IMR-90 (cell line): Measurements from ENCODE around the gene PPP1R13B. TPM values are rescaled to one million over a fixed set of nuclear protein-coding genes. Genes with fewer than 3 reads are reported as not detected.

Experiments
- ATAC-seq: fragments of 200-7000 bp; cut with Tn5 transposase; 2 replicates; pipeline ENCODE4 v1.9.1; 2020; ENCODE audit warnings: low read depth, mild to moderate bottlenecking, moderate library complexity
- BruUV-seq: library from RNA; stranded (reverse); fragments of 400-500 nt; replicated peaks from 2 replicates; lab custom pipeline; 2021; lab: Mats Ljungman, UMichigan
- CTCF ChIA-PET: fragments of 300-600 bp; formaldehyde crosslinking; extraction: SDS; loops from one replicate; lab custom pipeline; 2021; ENCODE audit warnings: antibody characterized with exemption; lab: Yijun Ruan, JAX
- POLR2A ChIA-PET: fragments of 300-600 bp; sonication (Branson Sonifier 250); formaldehyde crosslinking; loops from one replicate; lab custom pipeline; 2022; ENCODE audit warnings: antibody characterized with exemption; ENCODE audit not compliant: unreplicated experiment; lab: Charles Lee
- DNase-seq: peaks from one replicate; pipeline ENCODE4 v3.0.0; 2013
- H2AFZ ChIP-seq: replicated peaks from 2 replicates; pipeline ENCODE3; 2013; ENCODE audit warnings: low read length, mild to moderate bottlenecking; ENCODE audit not compliant: poor library complexity
- H2AK5ac ChIP-seq: 2 replicates; pipeline ENCODE4 v1.6.1; 2013; ENCODE audit warnings: low read depth, low read length, inconsistent platforms
- H2AK9ac ChIP-seq: replicated peaks from 2 replicates; pipeline ENCODE3; 2013; ENCODE audit warnings: mild to moderate bottlenecking, low read depth, low read length, moderate library complexity; ENCODE audit not compliant: poor library complexity
- H2BK120ac ChIP-seq: 2 replicates; pipeline ENCODE4 v1.6.1; 2013; ENCODE audit warnings: low read depth, low read length, inconsistent platforms
- H2BK15ac ChIP-seq: 3 replicates; pipeline ENCODE4 v1.6.1; 2013; ENCODE audit warnings: low read depth, low read length, inconsistent platforms
- H2BK20ac ChIP-seq: 2 replicates; pipeline ENCODE4 v1.6.1; 2013; ENCODE audit warnings: low read depth, mild to moderate bottlenecking, inconsistent platforms, low read length, moderate library complexity
- H2BK5ac ChIP-seq: 2 replicates; pipeline ENCODE4 v1.6.1; 2013; ENCODE audit warnings: mild to moderate bottlenecking, low read depth, low read length, inconsistent platforms; ENCODE audit not compliant: poor library complexity, severe bottlenecking
- H3K14ac ChIP-seq: replicated peaks from 2 replicates; pipeline ENCODE4 v1.6.1; 2013; ENCODE audit warnings: low read depth, low read length, inconsistent platforms
- H3K18ac ChIP-seq: 2 replicates; pipeline ENCODE4 v1.6.1; 2013; ENCODE audit warnings: low read depth, low read length, control low read depth
- H3K23ac ChIP-seq: 2 replicates; pipeline ENCODE4 v1.6.1; 2013; ENCODE audit warnings: low read depth, low read length, inconsistent platforms
- H3K27ac ChIP-seq: 2 replicates; pipeline ENCODE4 v1.5.1; 2013; ENCODE audit warnings: mild to moderate bottlenecking, control low read depth, low read length; ENCODE audit not compliant: insufficient read depth
- H3K27me3 ChIP-seq: 2 replicates; pipeline ENCODE4 v1.6.1; 2013; ENCODE audit warnings: low read length; ENCODE audit not compliant: control insufficient read depth, insufficient read depth
- H3K36me3 ChIP-seq: 2 replicates; pipeline ENCODE4 v1.6.1; 2013; ENCODE audit warnings: low read length, mixed read lengths; ENCODE audit not compliant: control insufficient read depth, insufficient read depth
- H3K4ac ChIP-seq: 2 replicates; pipeline ENCODE4 v1.6.1; 2013; ENCODE audit warnings: low read depth, low read length, inconsistent platforms
- H3K4me1 ChIP-seq: 2 replicates; pipeline ENCODE4 v1.6.1; 2013; ENCODE audit warnings: low read length, mixed read lengths; ENCODE audit not compliant: control insufficient read depth, insufficient read depth
- H3K4me2 ChIP-seq: 2 replicates; pipeline ENCODE4 v1.6.1; 2013; ENCODE audit warnings: low read depth, mild to moderate bottlenecking, control low read depth, low read length, moderate library complexity
- H3K4me3 ChIP-seq: 2 replicates; pipeline ENCODE4 v1.5.1; 2013; ENCODE audit warnings: low read depth, mild to moderate bottlenecking, control low read depth, low read length, moderate library complexity; ENCODE audit not compliant: insufficient read depth
- H3K56ac ChIP-seq: 2 replicates; pipeline ENCODE4 v1.6.1; 2013; ENCODE audit warnings: low read length, inconsistent platforms; ENCODE audit not compliant: insufficient read depth; ENCODE audit errors: extremely low read depth
- H3K79me1 ChIP-seq, 2 experiments: 2 replicates each; pipeline ENCODE4 v1.6.1; 2013; ENCODE audit warnings: low read length in 2 of 2, inconsistent platforms in 1 of 2, low read depth in 1 of 2
- H3K9ac ChIP-seq: 2 replicates; pipeline ENCODE4 v1.6.1; 2013; ENCODE audit warnings: low read depth, low read length, control low read depth
- H3K9me1 ChIP-seq: 2 replicates; pipeline ENCODE4 v1.6.1; 2013; ENCODE audit warnings: low read length, inconsistent platforms; ENCODE audit not compliant: insufficient read depth
- H3K9me3 ChIP-seq: 2 replicates; pipeline ENCODE4 v1.6.1; 2013; ENCODE audit warnings: low read length; ENCODE audit not compliant: control insufficient read depth, insufficient read depth
- H4K20me1 ChIP-seq: 2 replicates; pipeline ENCODE4 v1.6.1; 2013; ENCODE audit warnings: low read length, inconsistent platforms; ENCODE audit not compliant: insufficient read depth
- H4K5ac ChIP-seq: 2 replicates; pipeline ENCODE4 v1.6.1; 2013; ENCODE audit warnings: mild to moderate bottlenecking, low read depth, low read length, control low read depth
- H4K8ac ChIP-seq, 2 experiments: 2 replicates each; pipeline ENCODE4 v1.6.1; 2013; ENCODE audit warnings: low read depth in 2 of 2, low read length in 2 of 2, control low read depth in 1 of 2, inconsistent platforms in 1 of 2
- H4K91ac ChIP-seq: 2 replicates; pipeline ENCODE4 v1.6.1; 2013; ENCODE audit warnings: low read depth, low read length, inconsistent platforms; ENCODE audit not compliant: insufficient read depth
- POLR2A ChIP-seq: IDR thresholded peaks from 2 replicates; pipeline ENCODE4 v1.6.1; 2012; ENCODE audit warnings: mild to moderate bottlenecking, low read depth, low read length
- RAD21 ChIP-seq: IDR thresholded peaks from 2 replicates; pipeline ENCODE4 v1.6.1; 2012; ENCODE audit warnings: low read length, improper control_type of control experiment
- SMC3 ChIP-seq: fragments of 150-350 bp; IDR thresholded peaks from 2 replicates; pipeline ENCODE4 v1.6.1; 2016; ENCODE audit warnings: low read depth, mild to moderate bottlenecking, antibody characterized with exemption, low read length, moderate library complexity
- WGBS, 2 experiments: methylation state at CpG; one replicate each; pipeline versions ENCODE4 v1.1.5 to v1.1.7; 2013; ENCODE audit warnings: missing lambda C conversion rate in 2 of 2; ENCODE audit not compliant: insufficient read length in 1 of 2; ENCODE audit errors: extremely low coverage in 2 of 2; 5-methylcytosine and 5-hydroxymethylcytosine counted together
- dilution Hi-C: fragments of 300-500 bp; cut with HindIII; formaldehyde crosslinking; loops from one replicate; pipeline ENCODE4 v1.14.3; 2018; ENCODE audit warnings: low sequenced_read_pairs; ENCODE audit not compliant: unreplicated experiment
- in situ Hi-C: fragments of 300-500 bp; cut with MboI; formaldehyde crosslinking; loops from 3 replicates; pipeline ENCODE4 v1.14.3; 2019; ENCODE audit warnings: low sequenced_read_pairs, inconsistent platforms, mixed read lengths
- intact Hi-C: fragments of 100-400 bp; cut with micrococcal nuclease; formaldehyde crosslinking; loops from 2 replicates; pipeline ENCODE4 v1.10.0; 2022
- polyA plus RNA-seq, 3 experiments: library from polyadenylated mRNA; depleted of rRNA; stranded (reverse); fragments of >200 nt; gene quantifications; 2 replicates each; pipeline ENCODE4 v1.2.3, GENCODE V29; 2012; ENCODE audit warnings: low replicate concordance in 1 of 3
- total RNA-seq: library from RNA; depleted of rRNA; stranded (reverse); fragments of >200 nt; gene quantifications from 2 replicates; pipeline ENCODE4 v1.2.3, GENCODE V29; 2012
- TF ChIP-seq, protein P1 (sequence below): conservative IDR thresholded peaks from 2 replicates; pipeline ENCODE4 v1.5.1; 2012; ENCODE audit warnings: mild to moderate bottlenecking, low read depth, low read length, improper control_type of control experiment

The PPP1R13B gene
- total and polyA plus RNA-seq, 2 of the 4 experiments (the other 2 are of a cell fraction), result 1.6 to 2.8 TPM

DNA sequence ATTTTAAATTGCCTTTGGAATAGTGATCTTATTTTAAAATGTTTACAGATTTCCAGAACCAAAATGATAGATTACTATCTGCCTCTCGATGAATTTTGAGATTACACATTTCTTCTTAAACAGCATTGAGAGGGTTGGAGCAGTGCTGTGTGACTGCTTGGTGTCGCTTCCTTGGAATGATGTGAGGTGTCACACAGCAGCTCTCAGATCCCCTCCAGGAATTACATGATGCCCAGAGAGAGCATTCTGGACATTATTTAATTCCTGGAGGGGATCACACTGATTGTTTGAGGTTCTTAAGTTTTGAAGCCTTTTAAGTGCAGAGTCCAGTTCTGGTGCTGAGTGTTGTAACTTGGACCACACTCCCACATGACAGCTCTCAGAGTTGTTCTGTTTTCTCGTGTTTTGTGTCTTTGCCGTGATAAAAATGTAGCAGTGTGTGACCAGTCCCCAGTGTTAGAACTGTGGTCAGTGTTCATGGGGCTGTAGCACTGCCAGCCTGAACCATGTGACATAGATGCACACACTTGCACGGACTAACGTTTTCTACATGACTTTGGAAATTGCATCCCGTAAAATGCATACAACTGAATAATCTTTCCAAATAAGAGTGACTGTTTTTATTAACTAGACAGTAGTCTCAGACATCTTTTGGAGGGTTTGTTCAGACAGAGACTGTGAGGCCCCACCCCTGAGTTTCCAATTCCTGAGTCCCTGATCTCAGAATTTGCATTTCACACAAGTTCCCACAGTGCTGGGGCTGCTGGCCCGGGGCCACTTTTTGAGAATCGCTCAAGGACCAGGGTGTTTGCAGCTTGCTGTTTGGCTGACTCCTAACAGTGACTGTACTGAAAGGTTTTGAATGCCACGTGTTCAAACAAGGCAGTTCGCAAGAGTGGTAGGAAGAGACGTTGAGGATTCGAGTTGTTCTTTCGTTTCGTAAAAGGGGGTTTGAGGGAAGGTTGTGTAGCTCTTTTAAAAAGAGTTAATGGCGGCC, 158.2 kb downstream of the PPP1R13B start (continued):
- TF ChIP-seq, protein P1, sequence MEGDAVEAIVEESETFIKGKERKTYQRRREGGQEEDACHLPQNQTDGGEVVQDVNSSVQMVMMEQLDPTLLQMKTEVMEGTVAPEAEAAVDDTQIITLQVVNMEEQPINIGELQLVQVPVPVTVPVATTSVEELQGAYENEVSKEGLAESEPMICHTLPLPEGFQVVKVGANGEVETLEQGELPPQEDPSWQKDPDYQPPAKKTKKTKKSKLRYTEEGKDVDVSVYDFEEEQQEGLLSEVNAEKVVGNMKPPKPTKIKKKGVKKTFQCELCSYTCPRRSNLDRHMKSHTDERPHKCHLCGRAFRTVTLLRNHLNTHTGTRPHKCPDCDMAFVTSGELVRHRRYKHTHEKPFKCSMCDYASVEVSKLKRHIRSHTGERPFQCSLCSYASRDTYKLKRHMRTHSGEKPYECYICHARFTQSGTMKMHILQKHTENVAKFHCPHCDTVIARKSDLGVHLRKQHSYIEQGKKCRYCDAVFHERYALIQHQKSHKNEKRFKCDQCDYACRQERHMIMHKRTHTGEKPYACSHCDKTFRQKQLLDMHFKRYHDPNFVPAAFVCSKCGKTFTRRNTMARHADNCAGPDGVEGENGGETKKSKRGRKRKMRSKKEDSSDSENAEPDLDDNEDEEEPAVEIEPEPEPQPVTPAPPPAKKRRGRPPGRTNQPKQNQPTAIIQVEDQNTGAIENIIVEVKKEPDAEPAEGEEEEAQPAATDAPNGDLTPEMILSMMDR, result no peak

DNA sequence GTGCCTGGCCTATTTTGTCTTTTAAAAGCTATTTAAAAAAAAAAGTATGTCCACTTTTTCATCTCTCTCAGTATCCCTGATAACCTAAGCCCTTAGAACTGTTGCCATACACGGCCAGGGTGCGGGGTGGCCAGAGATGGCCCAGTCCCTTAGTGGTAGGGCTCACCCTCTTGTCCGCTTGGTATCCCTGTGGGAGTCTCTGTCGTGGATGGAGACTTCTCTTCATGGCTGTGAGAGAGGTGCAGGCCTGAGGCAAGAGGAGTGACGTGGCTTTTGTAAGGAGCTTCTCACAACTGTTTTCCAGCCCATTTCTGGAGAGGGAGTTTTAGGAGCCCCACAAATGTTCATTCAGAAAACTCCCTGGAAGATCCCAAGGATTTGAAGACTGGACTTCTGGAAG, 158.9 kb downstream of the PPP1R13B start:
- peaks cover 52% of the 10 kb centered on the region for H3K36me3 ChIP-seq
- ChIA-PET POLR2A (no interaction called here), CTCF (no interaction called here)
- H3K27me3 ChIP-seq, result no peaks in the 10 kb centered on the region
- H3K18ac ChIP-seq, result no peak overlapping the region
- no peak overlapping the region for H3K27ac ChIP-seq
- no peak overlapping the region for H2AK9ac ChIP-seq
- dilution Hi-C loops, result no loop called here
- no peaks in the 10 kb centered on the region for H3K9me3 ChIP-seq
- H3K14ac ChIP-seq, result no peak overlapping the region
- ATAC-seq (no peak), DNase-seq (no peak)
- intact Hi-C loops, result no loop called here
- no peak overlapping the region for H3K4me2 ChIP-seq
- no peak overlapping the region for H3K4me3 ChIP-seq
- H3K9ac ChIP-seq, result no peak overlapping the region
- in situ Hi-C loops, result loop anchor here (10.0 kb wide), 1 partner anchor 114 kb away; no protein-coding TSS in a partner anchor
- H2BK120ac ChIP-seq, result no peak overlapping the region
- H3K23ac ChIP-seq, result no peak overlapping the region
- peaks cover 51% of the 10 kb centered on the region for H4K20me1 ChIP-seq
- H3K9me1 ChIP-seq, result peaks cover 10% of the 10 kb centered on the region; the same call in 1 of the 2 replicates
- no peak overlapping the region for H2BK15ac ChIP-seq
- H3K79me1 ChIP-seq, result peaks cover 41 to 76% of the 10 kb centered on the region in 2 experiments
- H2AFZ ChIP-seq, result no peak overlapping the region
- no peak overlapping the region for H3K56ac ChIP-seq
- H2AK5ac ChIP-seq, result peak overlapping the region; percentile 14; the same call in 1 of the 2 replicates
- H4K5ac ChIP-seq, result no peak overlapping the region
- H2BK20ac ChIP-seq, result no peak overlapping the region
- no CpG with 5 or more reads among the region's 5 CpGs for WGBS, 2 experiments
- peaks cover 7% of the 10 kb centered on the region for H3K4me1 ChIP-seq
- no peak overlapping the region for H4K91ac ChIP-seq
- BruUV-seq, result no TSS peak
- no peak overlapping the region for H4K8ac ChIP-seq
- H2BK5ac ChIP-seq, result no peak overlapping the region
- TF ChIP-seq POLR2A (no peak), SMC3 (no peak), RAD21 (no peak)
- H3K4ac ChIP-seq, result no peak overlapping the region
